Suprapubic skin (tissue), 4 donors: ENCODE results near the gene KATNB1. TPM values are rescaled to one million over a fixed set of nuclear protein-coding genes. Genes with fewer than 3 reads are reported as not detected.
"Not testable (repeated sequence)": the region's sequence is repeated elsewhere in the genome, so short reads cannot be mapped to it uniquely, and the experiment has no call there.

Source experiments
- DNase-seq, 2 donors: peaks; one replicate each; pipeline ENCODE4 v3.0.0-alpha.2; 2019; ENCODE audit warnings: low spot score in 2 of 2
- H3K27ac ChIP-seq: fragments of 200-600 bp; sonication (generic); one replicate; pipeline ENCODE4 v1.5.1; 2019
- H3K27me3 ChIP-seq: fragments of 200-600 bp; sonication (generic); one replicate; pipeline ENCODE4 v1.5.1; 2019
- H3K36me3 ChIP-seq: fragments of 200-600 bp; sonication (generic); one replicate; pipeline ENCODE4 v1.5.1; 2019
- H3K4me1 ChIP-seq: fragments of 200-600 bp; sonication (generic); one replicate; pipeline ENCODE4 v1.5.1; 2019
- H3K4me3 ChIP-seq: fragments of 200-600 bp; sonication (generic); one replicate; pipeline ENCODE4 v1.5.1; 2019; ENCODE audit warnings: mild to moderate bottlenecking
- H3K9me3 ChIP-seq: fragments of 200-600 bp; sonication (generic); one replicate; pipeline ENCODE4 v1.5.1; 2019
- EP300 ChIP-seq: sonication (generic); formaldehyde crosslinking; IDR thresholded peaks from one replicate; pipeline ENCODE4 v1.6.1; 2017; ENCODE audit warnings: antibody characterized with exemption
- POLR2A ChIP-seq, 2 donors: fragments of 450-650 bp; IDR thresholded peaks; one replicate each; pipeline ENCODE4 v1.6.1; 2017; ENCODE audit warnings: antibody characterized with exemption in 2 of 2, mild to moderate bottlenecking in 2 of 2, moderate library complexity in 2 of 2
- POLR2AphosphoS5 ChIP-seq, 3 donors: sonication (generic); formaldehyde crosslinking; IDR thresholded peaks; one replicate each; pipeline ENCODE4 v1.6.1; 2017; ENCODE audit warnings: antibody characterized with exemption in 3 of 3
- WGBS: methylation state at CpG from one replicate; pipeline ENCODE4 v1.1.5; 2018; 5-methylcytosine and 5-hydroxymethylcytosine counted together
- total RNA-seq, 4 donors: library from RNA; depleted of rRNA; stranded (reverse); fragments of >200 nt; gene quantifications; one replicate each; pipeline ENCODE4 v1.1.0, GENCODE V29; 2016
- TF ChIP-seq, protein P1 (sequence below), 2 donors: fragments of 200-600 bp in 1 of 2; fragments of 450-650 bp in 1 of 2; sonication (generic) in 1 of 2; IDR thresholded peaks; one replicate each; pipeline ENCODE4 v1.5.1; 2016 to 2019; ENCODE audit warnings: antibody characterized with exemption in 2 of 2, mild to moderate bottlenecking in 1 of 2, moderate library complexity in 1 of 2

KATNB1 gene
- total RNA-seq, 4 donors from 2014 or later: 47.8 to 62.7 (median 55.7) TPM

DNA sequence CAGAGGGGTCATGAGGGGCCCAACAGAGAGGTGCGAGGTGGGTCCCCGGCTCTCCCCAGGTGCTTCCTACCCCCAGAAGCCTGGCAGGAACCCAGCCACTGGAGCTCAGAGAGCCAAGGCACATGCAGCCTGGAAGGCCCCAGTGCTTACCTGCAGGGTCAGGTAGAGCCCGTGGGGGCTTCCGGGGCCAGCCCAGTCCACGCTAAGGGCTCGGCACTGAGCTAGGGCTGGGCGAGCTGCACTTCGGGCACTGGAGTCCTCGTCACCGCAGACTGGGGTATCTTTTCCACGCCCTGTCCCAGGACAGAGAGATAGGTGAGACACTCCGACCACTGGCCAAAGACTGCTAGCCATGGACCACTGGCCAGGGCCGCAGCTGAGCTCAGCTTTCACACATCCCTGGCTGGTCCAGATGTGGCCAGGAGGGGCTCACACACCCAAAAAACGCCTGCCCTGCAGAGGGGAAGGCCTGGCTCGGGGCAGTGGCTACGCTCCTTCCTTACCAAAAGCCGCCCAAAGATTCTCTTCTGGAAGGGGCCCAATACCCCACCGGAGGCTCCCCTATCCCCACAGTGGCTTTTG, 59.4 kb downstream of the KATNB1 start:
- Histone ChIP-seq H3K9me3 (no peaks in the 10 kb centered on the region), H3K27ac (no peak overlapping the region), H3K4me3 (no peak overlapping the region), H3K36me3 (peaks cover 25% of the 10 kb centered on the region), H3K27me3 (no peaks in the 10 kb centered on the region), H3K4me1 (peaks cover 47% of the 10 kb centered on the region)
- TF ChIP-seq POLR2AphosphoS5 (IDR thresholded peaks at IDR 0.05): no peak
- TF ChIP-seq, protein P1, sequence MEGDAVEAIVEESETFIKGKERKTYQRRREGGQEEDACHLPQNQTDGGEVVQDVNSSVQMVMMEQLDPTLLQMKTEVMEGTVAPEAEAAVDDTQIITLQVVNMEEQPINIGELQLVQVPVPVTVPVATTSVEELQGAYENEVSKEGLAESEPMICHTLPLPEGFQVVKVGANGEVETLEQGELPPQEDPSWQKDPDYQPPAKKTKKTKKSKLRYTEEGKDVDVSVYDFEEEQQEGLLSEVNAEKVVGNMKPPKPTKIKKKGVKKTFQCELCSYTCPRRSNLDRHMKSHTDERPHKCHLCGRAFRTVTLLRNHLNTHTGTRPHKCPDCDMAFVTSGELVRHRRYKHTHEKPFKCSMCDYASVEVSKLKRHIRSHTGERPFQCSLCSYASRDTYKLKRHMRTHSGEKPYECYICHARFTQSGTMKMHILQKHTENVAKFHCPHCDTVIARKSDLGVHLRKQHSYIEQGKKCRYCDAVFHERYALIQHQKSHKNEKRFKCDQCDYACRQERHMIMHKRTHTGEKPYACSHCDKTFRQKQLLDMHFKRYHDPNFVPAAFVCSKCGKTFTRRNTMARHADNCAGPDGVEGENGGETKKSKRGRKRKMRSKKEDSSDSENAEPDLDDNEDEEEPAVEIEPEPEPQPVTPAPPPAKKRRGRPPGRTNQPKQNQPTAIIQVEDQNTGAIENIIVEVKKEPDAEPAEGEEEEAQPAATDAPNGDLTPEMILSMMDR (IDR thresholded peaks at IDR 0.05): no peak
- TF ChIP-seq EP300: no peak
- 90% methylated on average over 11 of the region's 18 CpGs for WGBS
- no peak for DNase-seq

DNA sequence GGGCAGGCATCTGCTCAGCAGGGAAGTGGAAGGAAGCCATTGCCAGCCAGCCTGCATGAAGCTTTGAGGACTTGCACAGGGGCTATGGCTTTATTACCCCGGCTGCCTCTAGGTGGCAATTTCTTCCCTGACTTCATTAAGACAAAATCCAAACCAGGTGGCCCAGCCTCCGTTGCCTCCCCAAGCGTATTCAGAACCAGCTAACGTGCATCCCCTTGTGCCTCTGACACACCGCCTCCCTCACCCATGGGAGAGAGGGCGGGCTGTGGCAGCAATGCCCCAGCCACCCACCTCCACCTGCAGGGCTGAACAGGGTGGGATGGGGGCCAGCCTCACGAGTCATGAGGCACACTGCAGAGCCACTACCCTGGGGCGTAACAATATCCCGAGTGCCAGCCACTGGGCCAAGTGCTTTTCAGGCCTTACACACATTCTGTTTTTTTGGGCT, 59.9 kb downstream of the KATNB1 start:
- DNase-seq: no peak
- H3K27me3 ChIP-seq: no peaks in the 10 kb centered on the region
- peaks cover 52% of the 10 kb centered on the region for H3K4me1 ChIP-seq
- H3K4me3 ChIP-seq: no peak overlapping the region
- TF ChIP-seq, protein P1 (IDR thresholded peaks at IDR 0.05): peak; percentile 31 to 33
- TF ChIP-seq EP300 (no peak), POLR2A (IDR thresholded peaks at IDR 0.05) (no peak)
- 38% methylated on average over 3 of the region's 9 CpGs for WGBS
- peaks cover 24% of the 10 kb centered on the region for H3K36me3 ChIP-seq
- no peak overlapping the region for H3K27ac ChIP-seq
- no peaks in the 10 kb centered on the region for H3K9me3 ChIP-seq

DNA sequence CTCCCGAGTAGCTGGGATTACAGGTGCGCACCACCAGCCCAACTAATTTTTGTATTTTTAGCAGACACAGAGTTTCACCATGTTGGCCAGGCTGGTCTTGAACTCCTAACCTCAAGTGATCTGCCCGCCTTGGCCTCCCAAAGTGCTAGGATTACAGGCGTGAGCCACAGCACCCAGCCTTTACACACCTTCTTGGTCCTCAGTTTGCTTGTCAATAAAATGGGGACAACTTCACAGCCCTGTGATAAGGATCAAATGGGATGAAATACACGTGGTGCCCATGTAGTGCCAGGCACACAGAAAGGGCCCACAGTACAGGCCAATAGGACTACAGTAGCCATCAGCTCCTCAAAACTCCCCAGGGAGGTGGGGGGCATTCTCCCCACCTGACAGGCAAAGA, 60.4 kb downstream of the KATNB1 start:
- 93% methylated on average over 5 of the region's 5 CpGs for WGBS
- H3K27me3 ChIP-seq, H3K9me3 ChIP-seq, H3K4me3 ChIP-seq, DNase-seq: not testable (repeated sequence)
- Histone ChIP-seq H3K4me1 (peaks cover 57% of the 10 kb centered on the region), H3K36me3 (peaks cover 18% of the 10 kb centered on the region), H3K27ac (peak overlapping the region; percentile 24)

GRCh38 chr16:57797216-57797525, 61.6 kb downstream of the KATNB1 start:
- Histone ChIP-seq H3K9me3 (no peaks in the 10 kb centered on the region), H3K27me3 (no peaks in the 10 kb centered on the region), H3K4me1 (peaks cover 69% of the 10 kb centered on the region), H3K27ac (peak overlapping the region; percentile 84), H3K4me3 (peak overlapping the region; percentile 39), H3K36me3 (peaks cover 7% of the 10 kb centered on the region)
- no peak for DNase-seq
- TF ChIP-seq, protein P1 (IDR thresholded peaks at IDR 0.05): no peak
- TF ChIP-seq EP300: no peak
- TF ChIP-seq POLR2AphosphoS5 (IDR thresholded peaks at IDR 0.05): no peak
- TF ChIP-seq POLR2A (IDR thresholded peaks at IDR 0.05): no peak
- 100% methylated on average over 1 of the region's 13 CpGs for WGBS

GRCh38 chr16:57797526-57798266, 62.1 kb downstream of the KATNB1 start:
- Histone ChIP-seq H3K9me3 (no peaks in the 10 kb centered on the region), H3K4me1 (peaks cover 74% of the 10 kb centered on the region), H3K4me3 (peak overlapping the region; percentile 39), H3K27ac (peak overlapping the region; percentile 84), H3K36me3 (peaks cover 6% of the 10 kb centered on the region), H3K27me3 (no peaks in the 10 kb centered on the region)
- 58% methylated on average over 23 of the region's 42 CpGs for WGBS
- DNase-seq: no peak
- no peak for TF ChIP-seq EP300
- TF ChIP-seq POLR2AphosphoS5 (IDR thresholded peaks at IDR 0.05): no peak
- TF ChIP-seq, protein P1 (IDR thresholded peaks at IDR 0.05): no peak
- TF ChIP-seq POLR2A (IDR thresholded peaks at IDR 0.05): no peak
